Liver (tissue), 9 donors: ENCODE measurements around the gene INTS1. TPM values are rescaled to one million over a fixed set of nuclear protein-coding genes. Genes with fewer than 3 reads are reported as not detected.

Source experiments
- DNase-seq: peaks from one replicate; pipeline ENCODE4 v3.0.0-alpha.2; 2017; ENCODE audit warnings: low spot score
- H3K27ac ChIP-seq, 2 donors: one replicate each; pipeline ENCODE4 v1.7.0; 2013; ENCODE audit warnings: inconsistent platforms in 2 of 2, low read length in 2 of 2, control low read depth in 1 of 2, low read depth in 1 of 2, mild to moderate bottlenecking in 1 of 2
- H3K27me3 ChIP-seq, 4 donors: one replicate each; pipeline versions ENCODE4 v1.6.1 to v1.7.0; 2013; ENCODE audit warnings: low read length in 3 of 4, inconsistent platforms in 1 of 4, mild to moderate bottlenecking in 1 of 4, moderate library complexity in 1 of 4; ENCODE audit not compliant: control insufficient read depth in 4 of 4, insufficient read depth in 4 of 4
- H3K36me3 ChIP-seq, 4 donors: one replicate each; pipeline versions ENCODE4 v1.6.1 to v1.7.0; 2013; ENCODE audit warnings: low read length in 3 of 4, mild to moderate bottlenecking in 3 of 4, low read depth in 1 of 4, moderate library complexity in 1 of 4; ENCODE audit not compliant: control insufficient read depth in 4 of 4, insufficient read depth in 3 of 4
- H3K4me1 ChIP-seq, 4 donors: one replicate each; pipeline versions ENCODE4 v1.6.1 to v1.7.0; 2013; ENCODE audit warnings: low read length in 3 of 4, mild to moderate bottlenecking in 3 of 4, moderate library complexity in 1 of 4; ENCODE audit not compliant: control insufficient read depth in 4 of 4, insufficient read depth in 4 of 4
- H3K4me3 ChIP-seq, 3 donors: one replicate each; pipeline versions ENCODE4 v1.6.1 to v1.7.0; 2013; ENCODE audit warnings: low read length in 3 of 3, control low read depth in 1 of 3, low read depth in 1 of 3, mild to moderate bottlenecking in 1 of 3
- H3K9ac ChIP-seq, 2 donors: one replicate each; pipeline ENCODE4 v1.7.0; 2013; ENCODE audit warnings: low read length in 2 of 2, mild to moderate bottlenecking in 2 of 2, moderate library complexity in 2 of 2, control low read depth in 1 of 2, low read depth in 1 of 2
- H3K9me3 ChIP-seq, 4 donors: one replicate each; pipeline versions ENCODE4 v1.6.1 to v1.7.0; 2013; ENCODE audit warnings: low read length in 3 of 4; ENCODE audit not compliant: control insufficient read depth in 4 of 4
- ATF3 ChIP-seq: IDR thresholded peaks from 2 replicates; pipeline ENCODE4 v1.6.1; 2016; ENCODE audit warnings: antibody characterized with exemption
- CTCF ChIP-seq: fragments of 150-350 bp; IDR thresholded peaks from 2 replicates; pipeline ENCODE4 v1.5.1; 2017; ENCODE audit warnings: improper control_type of control experiment, low read depth, low read length; ENCODE audit not compliant: missing input control
- EGR1 ChIP-seq, 2 donors: IDR thresholded peaks; 2 replicates each; pipeline ENCODE4 v1.6.1; 2016 to 2018; ENCODE audit warnings: antibody characterized with exemption in 2 of 2, low read depth in 2 of 2
- FOXA1 ChIP-seq: IDR thresholded peaks from 2 replicates; pipeline ENCODE4 v1.6.1; 2016; ENCODE audit warnings: antibody characterized with exemption
- FOXA2 ChIP-seq: IDR thresholded peaks from 2 replicates; pipeline ENCODE4 v1.6.1; 2016; ENCODE audit warnings: antibody characterized with exemption
- GABPA ChIP-seq, 2 donors: IDR thresholded peaks in 1 of 2; conservative IDR thresholded peaks in 1 of 2; 2 replicates each; pipeline ENCODE4 v1.6.1; 2016; ENCODE audit warnings: antibody characterized with exemption in 2 of 2, mild to moderate bottlenecking in 1 of 2, moderate library complexity in 1 of 2
- HNF4A ChIP-seq, 2 donors: conservative IDR thresholded peaks; 2 replicates each; pipeline ENCODE4 v1.6.1; 2016; ENCODE audit warnings: antibody characterized with exemption in 2 of 2, mild to moderate bottlenecking in 2 of 2
- HNF4G ChIP-seq: IDR thresholded peaks from 2 replicates; pipeline ENCODE4 v1.6.1; 2016; ENCODE audit warnings: antibody characterized with exemption
- JUND ChIP-seq, 2 donors: IDR thresholded peaks; 2 replicates each; pipeline ENCODE4 v1.6.1; 2016; ENCODE audit warnings: antibody characterized with exemption in 2 of 2
- MAX ChIP-seq: IDR thresholded peaks from 2 replicates; pipeline ENCODE4 v1.6.1; 2016; ENCODE audit warnings: antibody characterized with exemption
- NR2F2 ChIP-seq: IDR thresholded peaks from 2 replicates; pipeline ENCODE4 v1.6.1; 2016; ENCODE audit warnings: antibody characterized with exemption
- RAD21 ChIP-seq, 2 donors: IDR thresholded peaks; 2 replicates each; pipeline ENCODE4 v1.6.1; 2016; ENCODE audit warnings: antibody characterized with exemption in 2 of 2, mild to moderate bottlenecking in 2 of 2
- REST ChIP-seq: IDR thresholded peaks from 2 replicates; pipeline ENCODE4 v1.6.1; 2016; ENCODE audit warnings: antibody characterized with exemption, mild to moderate bottlenecking
- RXRA ChIP-seq, 2 donors: IDR thresholded peaks; 2 replicates each; pipeline ENCODE4 v1.6.1; 2017 to 2018; ENCODE audit warnings: antibody characterized with exemption in 2 of 2, mild to moderate bottlenecking in 1 of 2
- SP1 ChIP-seq: IDR thresholded peaks from 2 replicates; pipeline ENCODE4 v1.6.1; 2018; ENCODE audit warnings: antibody characterized with exemption, mild to moderate bottlenecking
- TAF1 ChIP-seq: conservative IDR thresholded peaks from 2 replicates; pipeline ENCODE4 v1.6.1; 2016; ENCODE audit warnings: antibody characterized with exemption, mild to moderate bottlenecking
- YY1 ChIP-seq: IDR thresholded peaks from 2 replicates; pipeline ENCODE4 v1.6.1; 2016; ENCODE audit warnings: antibody characterized with exemption, mild to moderate bottlenecking
- ZBTB33 ChIP-seq: IDR thresholded peaks from 2 replicates; pipeline ENCODE4 v1.6.1; 2016; ENCODE audit warnings: antibody characterized with exemption
- WGBS: extraction: QIAGEN DNeasy Blood & Tissue Kit; methylation state at CpG from one replicate; pipeline ENCODE4 v1.1.7; 2013; 5-methylcytosine and 5-hydroxymethylcytosine counted together
- polyA plus RNA-seq, 2 donors: library from polyadenylated mRNA; stranded (reverse) in 1 of 2; unstranded in 1 of 2; fragments of 200-250 nt in 1 of 2; fragments of >200 nt in 1 of 2; fragmentation: Nextera tagmentation in 1 of 2; extraction: Ambion mirVana in 1 of 2; gene quantifications; one replicate each; pipeline versions ENCODE4 v1.2.1 to v1.2.3, GENCODE V29; 2013 to 2015
- total RNA-seq, 2 donors: library from RNA; depleted of rRNA; stranded (reverse); fragments of >200 nt; gene quantifications; one replicate each; pipeline ENCODE4 v1.2.3, GENCODE V29; 2014
- donor health status: healthy.
- donor health status: healthy.
- donor health status: healthy.
- donor health status: healthy.
- donor health status: healthy.

The INTS1 gene
- total and polyA plus RNA-seq, 4 donors: 14.6 to 37.9 (median 30.7) TPM

GRCh38 chr7:1540776-1541271, 36.6 kb upstream of the INTS1 start:
- DNase-seq: no peak
- no peak overlapping the region for H3K9ac ChIP-seq
- peaks cover 4 to 15% (median 9%) of the 10 kb centered on the region in 4 donors for H3K36me3 ChIP-seq
- H3K4me3 ChIP-seq: no peak overlapping the region
- no peaks in the 10 kb centered on the region for H3K27me3 ChIP-seq
- WGBS: 95% methylated on average over 31 of the region's 31 CpGs
- H3K4me1 ChIP-seq: peaks cover 5 to 15% (median 10%) of the 10 kb centered on the region in 4 donors
- TF ChIP-seq MAX: no peak
- TF ChIP-seq SP1: no peak
- no peak for TF ChIP-seq FOXA1
- TF ChIP-seq RXRA (IDR thresholded peaks at IDR 0.05): no peak
- no peak for TF ChIP-seq EGR1 (IDR thresholded peaks at IDR 0.05; ENCODE audit: low read depth in 2 of 2)
- no peak for TF ChIP-seq JUND (IDR thresholded peaks at IDR 0.05)
- TF ChIP-seq CTCF: no peak
- TF ChIP-seq TAF1: no peak
- TF ChIP-seq FOXA2: no peak
- no peaks in the 10 kb centered on the region for H3K9me3 ChIP-seq
- H3K27ac ChIP-seq: no peak overlapping the region

GRCh38 chr7:1539882-1540775, 35.9 kb upstream of the INTS1 start:
- no peak overlapping the region for H3K4me3 ChIP-seq
- H3K27ac ChIP-seq: no peak overlapping the region
- no peaks in the 10 kb centered on the region for H3K27me3 ChIP-seq
- WGBS: 97% methylated on average over 73 of the region's 73 CpGs
- TF ChIP-seq MAX: no peak
- TF ChIP-seq JUND (IDR thresholded peaks at IDR 0.05): no peak
- TF ChIP-seq SP1: no peak
- no peak for TF ChIP-seq FOXA1
- TF ChIP-seq TAF1: no peak
- no peak for TF ChIP-seq CTCF
- TF ChIP-seq REST: no peak
- no peak for TF ChIP-seq RAD21 (IDR thresholded peaks at IDR 0.05)
- no peak for TF ChIP-seq EGR1 (IDR thresholded peaks at IDR 0.05; ENCODE audit: low read depth in 2 of 2)
- TF ChIP-seq ZBTB33: no peak
- TF ChIP-seq ATF3: no peak
- TF ChIP-seq HNF4G: no peak
- TF ChIP-seq GABPA (IDR thresholded peaks at IDR 0.05 in 1 of 2, conservative IDR thresholded peaks at IDR 0.05 in 1 of 2): no peak
- no peak for TF ChIP-seq NR2F2
- no peak for TF ChIP-seq HNF4A (conservative IDR thresholded peaks at IDR 0.05)
- no peak for TF ChIP-seq FOXA2
- TF ChIP-seq RXRA (IDR thresholded peaks at IDR 0.05): no peak
- no peak for TF ChIP-seq YY1
- no peak overlapping the region for H3K9ac ChIP-seq
- peaks cover 6 to 15% (median 12%) of the 10 kb centered on the region in 4 donors for H3K4me1 ChIP-seq
- no peaks in the 10 kb centered on the region for H3K9me3 ChIP-seq
- peaks cover 4 to 15% (median 9%) of the 10 kb centered on the region in 4 donors for H3K36me3 ChIP-seq
- no peak for DNase-seq
